B cell (primary cell): ENCODE measurements around the gene SYNGAP1. TPM values are rescaled to one million over a fixed set of nuclear protein-coding genes. Genes with fewer than 3 reads are reported as not detected.

ENCODE experiments used
- ATAC-seq: fragments of 200-7000 bp; cut with Tn5 transposase; one replicate; pipeline ENCODE4 v1.10.0; 2021; ENCODE audit warnings: low read depth, mild to moderate bottlenecking, moderate number of reproducible peaks, moderate library complexity
- CTCF ChIA-PET: fragments of 350-600 bp; sonication (Branson Sonifier 250); formaldehyde crosslinking; loops from one replicate; lab custom pipeline; 2021; ENCODE audit warnings: antibody characterized with exemption, inconsistent platforms; lab: Charles Lee
- POLR2A ChIA-PET: fragments of 350-600 bp; sonication (Branson Sonifier 250); formaldehyde crosslinking; loops from one replicate; lab custom pipeline; 2021; ENCODE audit warnings: antibody characterized with exemption; lab: Charles Lee
- DNase-seq: peaks from one replicate; pipeline ENCODE4 v3.0.0; 2013
- H2AFZ ChIP-seq: 2 replicates; pipeline ENCODE4 v1.6.1; 2012; ENCODE audit warnings: mild to moderate bottlenecking, low read depth, low read length; ENCODE audit not compliant: insufficient read depth, poor library complexity, severe bottlenecking
- H3K27ac ChIP-seq, 2 donors: 1 replicate in 1 of 2; 2 replicates in 1 of 2; pipeline ENCODE4 v1.5.1; 2012 to 2013; ENCODE audit warnings: low read length in 2 of 2, mild to moderate bottlenecking in 2 of 2, moderate library complexity in 1 of 2
- H3K27me3 ChIP-seq, 4 experiments: fragments of 200-600 bp in 1 of 4; sonication (generic) in 1 of 4; replicated peaks in 1 of 4; 1 replicate in 2 of 4; 2 replicates in 2 of 4; pipeline versions ENCODE4 v1.6.1 to v1.7.0; 2013 to 2016; ENCODE audit warnings: low read length in 3 of 4, mild to moderate bottlenecking in 2 of 4, mixed read lengths in 1 of 4, moderate library complexity in 1 of 4; ENCODE audit not compliant: insufficient read depth in 4 of 4, control insufficient read depth in 3 of 4; ENCODE audit errors: control extremely low read depth in 1 of 4
- H3K36me3 ChIP-seq, 2 experiments: replicated peaks in 1 of 2; 1 replicate in 1 of 2; 2 replicates in 1 of 2; pipeline versions ENCODE4 v1.6.1 to v1.7.1; 2013; ENCODE audit warnings: low read length in 1 of 2; ENCODE audit not compliant: insufficient read depth in 2 of 2, control insufficient read depth in 1 of 2; ENCODE audit errors: control extremely low read depth in 1 of 2, extremely low read depth in 1 of 2
- H3K4me1 ChIP-seq, 2 donors: fragments of 200-600 bp in 1 of 2; sonication (generic) in 1 of 2; 1 replicate in 1 of 2; 2 replicates in 1 of 2; pipeline versions ENCODE4 v1.5.1 to v1.6.1; 2013 to 2017; ENCODE audit warnings: low read length in 2 of 2; ENCODE audit not compliant: control insufficient read depth in 2 of 2, insufficient read depth in 2 of 2
- H3K4me2 ChIP-seq: replicated peaks from 2 replicates; pipeline ENCODE3; 2012; ENCODE audit warnings: mild to moderate bottlenecking, low read depth, low read length; ENCODE audit not compliant: poor library complexity, severe bottlenecking
- H3K4me3 ChIP-seq, 5 experiments: fragments of 200-600 bp in 1 of 5; sonication (generic) in 1 of 5; 1 replicate in 3 of 5; 2 replicates in 2 of 5; pipeline versions ENCODE4 v1.5.1 to v1.7.0; 2011 to 2016; ENCODE audit warnings: low read length in 4 of 5, mild to moderate bottlenecking in 4 of 5, low read depth in 2 of 5, control low read depth in 1 of 5, moderate library complexity in 1 of 5; ENCODE audit not compliant: insufficient read depth in 1 of 5; ENCODE audit errors: control extremely low read depth in 1 of 5, extremely low read depth in 1 of 5
- H3K79me2 ChIP-seq: fragments of 200-600 bp; sonication (generic); one replicate; pipeline ENCODE4 v1.6.0; 2016; ENCODE audit warnings: low read length; ENCODE audit not compliant: control insufficient read depth, insufficient read depth
- H3K9ac ChIP-seq: fragments of 200-600 bp; sonication (generic); 2 replicates; pipeline ENCODE4 v1.6.1; 2017; ENCODE audit warnings: mild to moderate bottlenecking, low read length, moderate library complexity
- H3K9me3 ChIP-seq, 3 donors: one replicate each; pipeline versions ENCODE4 v1.6.1 to v1.7.1; 2013; ENCODE audit warnings: low read length in 2 of 3; ENCODE audit not compliant: control insufficient read depth in 2 of 3, insufficient read depth in 1 of 3; ENCODE audit errors: control extremely low read depth in 1 of 3
- H4K20me1 ChIP-seq: 2 replicates; pipeline ENCODE4 v1.6.0; 2012; ENCODE audit warnings: mild to moderate bottlenecking, low read length; ENCODE audit not compliant: insufficient read depth, control insufficient read depth, poor library complexity, severe bottlenecking
- H3K27ac Mint-ChIP-seq: one replicate; pipeline ENCODE4 v1.8.0; 2021; ENCODE audit warnings: mixed read lengths
- H3K27me3 Mint-ChIP-seq: one replicate; pipeline ENCODE4 v1.8.0; 2021; ENCODE audit warnings: mixed read lengths
- H3K4me1 Mint-ChIP-seq: one replicate; pipeline ENCODE4 v1.8.0; 2021; ENCODE audit warnings: mixed read lengths
- H3K4me3 Mint-ChIP-seq: one replicate; pipeline ENCODE4 v1.8.0; 2021; ENCODE audit warnings: mixed read lengths
- H3K9me3 Mint-ChIP-seq: one replicate; pipeline ENCODE4 v1.8.0; 2022; ENCODE audit warnings: mixed read lengths; ENCODE audit not compliant: insufficient read depth
- EZH2 ChIP-seq: IDR thresholded peaks from 2 replicates; pipeline ENCODE4 v1.6.1; 2012; ENCODE audit warnings: borderline replicate concordance, low read depth, mild to moderate bottlenecking, moderate library complexity, low read length; ENCODE audit not compliant: insufficient read depth, poor library complexity, severe bottlenecking
- WGBS: methylation state at CpG from one replicate; pipeline ENCODE4 v1.1.5; 2013; ENCODE audit warnings: missing lambda C conversion rate; ENCODE audit not compliant: insufficient coverage; 5-methylcytosine and 5-hydroxymethylcytosine counted together
- intact Hi-C: fragments of 100-400 bp; cut with micrococcal nuclease; formaldehyde crosslinking; loops from one replicate; pipeline ENCODE4 v1.10.0; 2022
- polyA plus RNA-seq: library from polyadenylated mRNA; depleted of rRNA; stranded (reverse); fragments of >200 nt; gene quantifications from 2 replicates; pipeline ENCODE4 v1.2.3, GENCODE V29; 2012
- total RNA-seq, 2 donors: library from RNA; stranded (reverse); fragments of 120-200 nt in 1 of 2; gene quantifications; 1 replicate in 1 of 2; 2 replicates in 1 of 2; pipeline versions ENCODE4 v1.2.3 to v1.2.4, GENCODE V29; 2013 to 2022
- TF ChIP-seq, protein P1 (sequence below): fragments of 200-600 bp; IDR thresholded peaks from one replicate; pipeline ENCODE4 v1.8.0; 2022; ENCODE audit warnings: antibody characterized with exemption, mild to moderate bottlenecking

SYNGAP1 gene
- total and polyA plus RNA-seq, 2 donors (not counting 1 experiment from before 2014, with no cell fraction given): 18.6 to 43.0 TPM

DNA sequence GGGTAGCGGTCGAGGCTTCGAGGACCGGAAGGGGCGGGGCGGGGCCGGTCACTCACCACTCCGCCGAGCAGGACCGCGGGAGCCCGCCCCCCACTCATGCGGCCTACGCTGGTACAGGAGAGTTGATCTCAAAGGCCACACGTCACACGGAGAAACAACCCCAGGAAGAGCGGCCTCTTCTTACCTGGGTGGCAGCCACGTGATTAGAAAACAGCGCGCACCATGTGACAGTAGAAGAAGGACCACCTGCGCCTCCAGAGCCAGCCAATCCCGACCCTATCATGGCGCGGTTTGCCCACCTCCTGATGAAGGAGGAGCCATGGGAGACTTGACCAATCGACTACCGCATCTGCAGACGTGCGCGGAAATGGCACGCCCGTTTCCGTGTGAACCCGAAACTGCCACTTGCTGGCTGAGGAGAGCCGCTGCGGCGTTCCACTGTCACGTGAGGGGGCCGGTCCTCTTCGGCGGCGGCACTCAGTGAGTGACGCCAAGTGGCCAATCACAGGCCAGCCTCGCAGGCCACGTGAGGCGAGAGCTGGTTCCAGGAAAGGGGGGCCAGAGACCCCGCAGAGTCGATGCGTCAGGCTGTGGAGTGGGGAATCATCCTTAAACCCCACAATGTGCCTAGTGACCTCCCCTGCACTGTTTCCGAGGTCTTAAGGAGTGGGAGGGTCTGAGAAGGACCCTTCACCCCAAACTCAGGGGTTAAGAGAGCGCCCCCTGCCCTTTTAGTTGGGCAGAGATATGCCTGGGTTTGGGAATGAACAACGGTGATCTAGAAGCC lies 1.8 kb upstream of the SYNGAP1 start, which contains the start of gene CUTA:
TSS of gene CUTA (minus strand) at position 205 of the 787 bp plus-strand sequence. CDS start at position 98, 107 bp downstream.
- Histone ChIP-seq H3K36me3 (peaks cover 0 to 33% of the 10 kb centered on the region in 2 experiments), H3K27me3 (peaks cover 0 to 3% (median 0%) of the 10 kb centered on the region in 4 experiments), H2AFZ (peak within 1 kb of the TSS; percentile 71), H3K4me3 (peak within 1 kb of the TSS; percentile 58 to 84 (median 69)), H4K20me1 (peaks cover 2% of the 10 kb centered on the region), H3K9me3 (no peaks in the 10 kb centered on the region), H3K4me2 (peak within 1 kb of the TSS; percentile 92), H3K27ac (peak within 1 kb of the TSS; percentile 89 to 93), H3K4me1 (peaks cover 40 to 65% of the 10 kb centered on the region in 2 donors), H3K79me2 (peaks cover 27% of the 10 kb centered on the region), H3K9ac (peak within 1 kb of the TSS; percentile 89)
- ChIA-PET POLR2A (interaction anchor here (0.6 to 1.7 kb wide), 12 partner anchors 8 to 446 kb away, joined by 3 to 6 read pairs (median 3); partner anchors contain the start of genes BAK1, RPS18, TAPBP and VPS52), CTCF (interaction anchor here (0.9 to 1.9 kb wide), 7 partner anchors 11 to 153 kb away, joined by 3 to 8 read pairs (median 5); partner anchors contain the start of genes B3GALT4, ZBTB22 and ZBTB9)
- H3K4me3 Mint-ChIP-seq: peak within 1 kb of the TSS; percentile 96
- DNase-seq: peak; percentile 100
- peak within 1 kb of the TSS; percentile 97 for H3K27ac Mint-ChIP-seq
- ATAC-seq: peak; percentile 89
- no peaks in the 10 kb centered on the region for H3K9me3 Mint-ChIP-seq
- TF ChIP-seq, protein P1, sequence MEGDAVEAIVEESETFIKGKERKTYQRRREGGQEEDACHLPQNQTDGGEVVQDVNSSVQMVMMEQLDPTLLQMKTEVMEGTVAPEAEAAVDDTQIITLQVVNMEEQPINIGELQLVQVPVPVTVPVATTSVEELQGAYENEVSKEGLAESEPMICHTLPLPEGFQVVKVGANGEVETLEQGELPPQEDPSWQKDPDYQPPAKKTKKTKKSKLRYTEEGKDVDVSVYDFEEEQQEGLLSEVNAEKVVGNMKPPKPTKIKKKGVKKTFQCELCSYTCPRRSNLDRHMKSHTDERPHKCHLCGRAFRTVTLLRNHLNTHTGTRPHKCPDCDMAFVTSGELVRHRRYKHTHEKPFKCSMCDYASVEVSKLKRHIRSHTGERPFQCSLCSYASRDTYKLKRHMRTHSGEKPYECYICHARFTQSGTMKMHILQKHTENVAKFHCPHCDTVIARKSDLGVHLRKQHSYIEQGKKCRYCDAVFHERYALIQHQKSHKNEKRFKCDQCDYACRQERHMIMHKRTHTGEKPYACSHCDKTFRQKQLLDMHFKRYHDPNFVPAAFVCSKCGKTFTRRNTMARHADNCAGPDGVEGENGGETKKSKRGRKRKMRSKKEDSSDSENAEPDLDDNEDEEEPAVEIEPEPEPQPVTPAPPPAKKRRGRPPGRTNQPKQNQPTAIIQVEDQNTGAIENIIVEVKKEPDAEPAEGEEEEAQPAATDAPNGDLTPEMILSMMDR: peak; percentile 28
- TF ChIP-seq EZH2: no peak
- peaks cover 63% of the 10 kb centered on the region for H3K4me1 Mint-ChIP-seq
- H3K27me3 Mint-ChIP-seq: peaks cover 4% of the 10 kb centered on the region
- intact Hi-C loops: loop anchor here (1.0 to 2.0 kb wide), 9 partner anchors 8 to 371 kb away; partner anchors contain the start of genes KIFC1, LEMD2, RXRB and SLC39A7
- WGBS: 2% methylated on average over 42 of the region's 51 CpGs
